Thyroid gland (tissue), 4 donors: ENCODE measurements around the gene LONP2. TPM values are rescaled to one million over a fixed set of nuclear protein-coding genes. Genes with fewer than 3 reads are reported as not detected.

Source experiments
- DNase-seq, 2 donors: peaks; one replicate each; pipeline ENCODE4 v3.0.0-alpha.2; 2019
- H3K27ac ChIP-seq, 3 donors: fragments of 200-600 bp; sonication (generic); 1 replicate in 2 of 3; 2 replicates in 1 of 3; pipeline ENCODE4 v1.5.1; 2016 to 2019; ENCODE audit warnings: mild to moderate bottlenecking in 1 of 3, moderate library complexity in 1 of 3
- H3K27me3 ChIP-seq: fragments of 200-600 bp; sonication (generic); one replicate; pipeline ENCODE4 v1.5.1; 2019
- H3K36me3 ChIP-seq, 2 donors: fragments of 200-600 bp; sonication (generic); one replicate each; pipeline ENCODE4 v1.5.1; 2016 to 2019
- H3K4me1 ChIP-seq, 2 donors: fragments of 200-600 bp; sonication (generic); one replicate each; pipeline ENCODE4 v1.5.1; 2017 to 2019
- H3K4me3 ChIP-seq, 3 donors: fragments of 200-600 bp; sonication (generic); replicated peaks in 1 of 3; 1 replicate in 2 of 3; 2 replicates in 1 of 3; pipeline ENCODE4 v1.5.1; 2016; ENCODE audit warnings: mild to moderate bottlenecking in 1 of 3
- H3K9me3 ChIP-seq: fragments of 200-600 bp; sonication (generic); one replicate; pipeline ENCODE4 v1.5.1; 2017
- POLR2A ChIP-seq, 2 donors: fragments of 450-650 bp; IDR thresholded peaks; one replicate each; pipeline ENCODE4 v1.6.1; 2017; ENCODE audit warnings: antibody characterized with exemption in 2 of 2, mild to moderate bottlenecking in 2 of 2, moderate library complexity in 1 of 2
- WGBS, 2 donors: methylation state at CpG; one replicate each; pipeline ENCODE4 v1.1.5; 2017; 5-methylcytosine and 5-hydroxymethylcytosine counted together
- intact Hi-C: fragments of 100-400 bp; cut with DNase I; formaldehyde crosslinking; loops from one replicate; pipeline ENCODE4 v1.15.1; 2023
- total RNA-seq, 4 donors: library from RNA; depleted of rRNA; stranded (reverse); fragments of >200 nt; gene quantifications; one replicate each; pipeline ENCODE4 v1.2.3, GENCODE V29; 2016
- TF ChIP-seq, protein P1 (sequence below), 6 experiments: fragments of 200-600 bp in 3 of 6; fragments of 450-650 bp in 3 of 6; sonication (generic) in 3 of 6; IDR thresholded peaks; one replicate each; pipeline ENCODE4 v1.5.1; 2016 to 2019; ENCODE audit warnings: antibody characterized with exemption in 6 of 6, mild to moderate bottlenecking in 2 of 6, inconsistent platforms in 1 of 6, moderate library complexity in 1 of 6

The LONP2 gene
- total RNA-seq, 4 donors from 2014 or later, result 108 to 124 (median 116) TPM

DNA sequence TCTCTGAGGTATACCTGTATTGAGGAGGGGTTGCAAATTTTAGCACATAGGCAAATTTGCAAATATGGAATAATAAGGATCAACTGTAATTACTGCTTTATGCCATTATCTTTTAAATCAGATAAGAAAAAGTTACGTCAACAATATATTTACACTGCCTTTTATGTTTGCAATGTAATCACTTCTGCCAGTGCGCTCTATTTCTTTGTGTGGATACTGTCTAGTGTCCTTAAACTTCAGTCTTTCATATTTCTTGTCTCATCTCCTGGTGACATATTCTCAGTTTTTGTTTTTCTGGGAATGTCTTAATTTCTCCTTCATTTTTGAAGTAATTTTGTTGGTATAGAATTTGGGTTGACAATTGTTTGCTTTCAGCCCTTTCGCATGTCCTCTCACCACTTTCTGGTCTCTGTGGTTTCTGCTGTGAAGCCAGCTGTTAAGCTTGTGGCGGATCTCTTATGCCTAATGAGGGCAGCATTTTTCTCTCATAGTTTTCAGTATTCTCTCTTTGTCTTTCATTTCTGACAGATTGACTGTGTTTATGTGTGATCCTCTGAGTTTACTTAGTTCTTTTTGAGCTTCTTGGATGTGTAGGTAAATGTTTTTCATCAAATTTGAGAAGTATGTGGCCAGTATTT is 40.8 kb downstream of the LONP2 start:
- TF ChIP-seq, protein P1, sequence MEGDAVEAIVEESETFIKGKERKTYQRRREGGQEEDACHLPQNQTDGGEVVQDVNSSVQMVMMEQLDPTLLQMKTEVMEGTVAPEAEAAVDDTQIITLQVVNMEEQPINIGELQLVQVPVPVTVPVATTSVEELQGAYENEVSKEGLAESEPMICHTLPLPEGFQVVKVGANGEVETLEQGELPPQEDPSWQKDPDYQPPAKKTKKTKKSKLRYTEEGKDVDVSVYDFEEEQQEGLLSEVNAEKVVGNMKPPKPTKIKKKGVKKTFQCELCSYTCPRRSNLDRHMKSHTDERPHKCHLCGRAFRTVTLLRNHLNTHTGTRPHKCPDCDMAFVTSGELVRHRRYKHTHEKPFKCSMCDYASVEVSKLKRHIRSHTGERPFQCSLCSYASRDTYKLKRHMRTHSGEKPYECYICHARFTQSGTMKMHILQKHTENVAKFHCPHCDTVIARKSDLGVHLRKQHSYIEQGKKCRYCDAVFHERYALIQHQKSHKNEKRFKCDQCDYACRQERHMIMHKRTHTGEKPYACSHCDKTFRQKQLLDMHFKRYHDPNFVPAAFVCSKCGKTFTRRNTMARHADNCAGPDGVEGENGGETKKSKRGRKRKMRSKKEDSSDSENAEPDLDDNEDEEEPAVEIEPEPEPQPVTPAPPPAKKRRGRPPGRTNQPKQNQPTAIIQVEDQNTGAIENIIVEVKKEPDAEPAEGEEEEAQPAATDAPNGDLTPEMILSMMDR (IDR thresholded peaks at IDR 0.05), result no peak
- no peak overlapping the region for H3K27ac ChIP-seq
- WGBS, 2 donors, result 91 to 96% methylated on average over 4 of the region's 4 CpGs
- H3K9me3 ChIP-seq, result no peaks in the 10 kb centered on the region
- no peak for DNase-seq
- peaks cover under 1 to 11% of the 10 kb centered on the region in 2 donors for H3K4me1 ChIP-seq
- no peak overlapping the region for H3K4me3 ChIP-seq
- peaks cover 0 to 8% of the 10 kb centered on the region in 2 donors for H3K36me3 ChIP-seq
- intact Hi-C loops, result no loop called here
- no peaks in the 10 kb centered on the region for H3K27me3 ChIP-seq

DNA sequence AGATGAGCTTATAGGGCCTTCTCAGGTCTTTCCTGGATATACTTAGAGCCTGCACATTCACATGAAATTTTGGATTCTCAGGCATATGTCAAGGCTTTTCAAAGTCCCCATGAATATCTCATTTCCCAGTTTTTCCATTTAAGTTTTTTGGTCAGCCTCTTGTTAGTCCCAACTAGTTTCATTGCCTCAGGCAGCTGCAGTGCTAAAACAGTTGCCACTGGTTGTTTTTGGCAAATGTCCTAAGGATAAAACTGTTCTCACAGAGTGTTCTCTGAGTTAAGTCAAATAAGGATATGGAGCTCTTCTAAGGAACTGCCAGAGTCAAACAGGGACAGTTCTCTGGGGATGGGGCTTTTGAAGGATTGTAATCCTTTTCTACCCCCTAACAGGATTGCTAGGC is 43.1 kb downstream of the LONP2 start:
- no peaks in the 10 kb centered on the region for H3K27me3 ChIP-seq
- no peak overlapping the region for H3K27ac ChIP-seq
- H3K36me3 ChIP-seq, result peaks cover 0 to 8% of the 10 kb centered on the region in 2 donors
- intact Hi-C loops, result no loop called here
- H3K4me3 ChIP-seq, result no peak overlapping the region
- DNase-seq, result no peak
- no peaks in the 10 kb centered on the region for H3K9me3 ChIP-seq
- peaks cover 7 to 11% of the 10 kb centered on the region in 2 donors for H3K4me1 ChIP-seq
- TF ChIP-seq POLR2A (IDR thresholded peaks at IDR 0.05), result no peak
- TF ChIP-seq, protein P1 (IDR thresholded peaks at IDR 0.05), result no peak

DNA sequence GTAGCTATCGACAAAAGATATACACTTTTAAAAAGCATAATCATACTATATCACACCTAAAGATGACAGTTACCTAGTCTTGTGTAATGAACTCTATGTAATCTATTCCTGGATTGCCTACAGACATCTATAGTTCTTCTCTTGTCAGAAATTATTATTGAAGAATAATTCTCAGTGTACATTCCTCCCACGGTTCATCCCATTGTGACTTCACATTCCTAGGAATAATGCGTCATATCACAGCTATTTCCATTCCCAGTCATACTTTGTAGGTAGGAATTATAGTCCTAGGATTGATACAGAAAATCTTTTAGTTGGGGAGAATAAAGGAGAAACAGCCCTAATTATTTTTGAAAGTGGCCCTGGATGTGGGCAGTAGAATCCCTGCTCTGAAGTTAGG is 47.2 kb downstream of the LONP2 start:
- Histone ChIP-seq H3K4me1 (peaks cover 11 to 12% of the 10 kb centered on the region in 2 donors), H3K4me3 (no peak overlapping the region), H3K36me3 (peaks cover 3 to 13% of the 10 kb centered on the region in 2 donors), H3K9me3 (no peaks in the 10 kb centered on the region), H3K27me3 (no peaks in the 10 kb centered on the region), H3K27ac (no peak overlapping the region)
- intact Hi-C loops, result no loop called here
- 96 to 98% methylated on average over 3 of the region's 3 CpGs for WGBS, 2 donors
- TF ChIP-seq, protein P1 (IDR thresholded peaks at IDR 0.05), result no peak
- TF ChIP-seq POLR2A (IDR thresholded peaks at IDR 0.05), result no peak
- DNase-seq, result no peak

DNA sequence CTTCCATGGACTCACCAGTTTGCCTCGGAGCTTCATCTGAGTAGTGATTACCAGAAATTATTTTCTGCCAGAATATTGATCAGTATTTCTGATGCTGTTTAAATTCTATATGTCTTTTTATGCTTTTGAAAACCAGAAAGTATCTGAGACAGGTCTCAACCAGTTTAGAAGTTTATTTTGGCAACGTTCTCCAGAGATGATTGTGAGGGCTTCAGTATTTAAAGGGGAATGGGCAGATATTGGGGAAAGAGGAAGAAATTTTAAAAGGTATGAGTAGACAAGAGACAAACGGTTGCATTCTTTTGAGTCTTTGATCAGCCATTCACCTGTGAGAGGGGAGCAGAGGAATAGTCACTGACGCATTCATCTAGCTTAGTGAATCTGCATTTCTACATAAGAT is 47.7 kb downstream of the LONP2 start:
- TF ChIP-seq, protein P1 (IDR thresholded peaks at IDR 0.05), result no peak
- no peak for TF ChIP-seq POLR2A (IDR thresholded peaks at IDR 0.05)
- intact Hi-C loops, result no loop called here
- DNase-seq, result no peak
- Histone ChIP-seq H3K27ac (no peak overlapping the region), H3K27me3 (no peaks in the 10 kb centered on the region), H3K36me3 (peaks cover 5 to 17% of the 10 kb centered on the region in 2 donors), H3K4me3 (no peak overlapping the region), H3K9me3 (no peaks in the 10 kb centered on the region), H3K4me1 (peaks cover 11 to 12% of the 10 kb centered on the region in 2 donors)
- 77 to 78% methylated on average over 4 of the region's 4 CpGs for WGBS, 2 donors

DNA sequence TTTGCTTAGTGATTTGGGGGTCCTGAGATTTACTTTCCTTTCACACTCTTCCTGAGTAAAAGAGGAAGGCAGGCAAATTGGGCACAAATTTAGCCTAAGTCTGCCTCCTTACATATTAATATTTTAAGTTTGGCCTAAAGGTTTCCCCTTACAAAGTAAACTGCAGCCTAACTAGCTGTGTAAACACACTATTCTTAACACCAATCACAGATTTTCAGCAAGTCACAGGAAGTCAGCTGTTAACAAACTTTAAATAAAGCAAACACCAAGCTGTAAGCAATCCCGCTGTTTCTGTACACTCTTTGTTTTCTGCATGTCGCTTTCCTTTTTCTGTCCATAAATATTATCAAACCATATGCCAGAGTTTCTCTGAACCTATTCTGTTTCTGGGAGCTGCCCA is 48.4 kb downstream of the LONP2 start:
- no peak overlapping the region for H3K4me3 ChIP-seq
- DNase-seq, result no peak
- no peak overlapping the region for H3K27ac ChIP-seq
- TF ChIP-seq, protein P1 (IDR thresholded peaks at IDR 0.05), result no peak
- H3K9me3 ChIP-seq, result no peaks in the 10 kb centered on the region
- peaks cover 9 to 17% of the 10 kb centered on the region in 2 donors for H3K36me3 ChIP-seq
- H3K4me1 ChIP-seq, result peaks cover 11 to 12% of the 10 kb centered on the region in 2 donors
- H3K27me3 ChIP-seq, result no peaks in the 10 kb centered on the region
- whole genome bisulfite sequencing, 2 donors, result 84 to 86% methylated on average over 2 of the region's 2 CpGs
- intact Hi-C loops, result no loop called here
